Activated T-helper 2 cell treated with anti-CD3 and anti-CD28 coated beads, Interferon-gamma antibody, Interleukin-2, Interleukin-4, amounts not matched to agents 10 μg/mL and 5 μg/mL and 100 μg/mL, durations not matched to agents 14 hours and 24 hours and 36 hours (primary cell): ENCODE results near the gene C22orf39. TPM values are rescaled to one million over a fixed set of nuclear protein-coding genes. Genes with fewer than 3 reads are reported as not detected.

Experiments used
- DNase-seq: peaks from one replicate; pipeline ENCODE4 v3.0.0; 2021; ENCODE audit warnings: low spot score
- H3K27ac Mint-ChIP-seq: one replicate; pipeline ENCODE4 v1.8.0; 2021; ENCODE audit warnings: mixed read lengths
- H3K27me3 Mint-ChIP-seq: one replicate; pipeline ENCODE4 v1.8.0; 2021; ENCODE audit warnings: low read depth, mixed read lengths
- H3K36me3 Mint-ChIP-seq: one replicate; pipeline ENCODE4 v1.8.0; 2021; ENCODE audit warnings: low read depth, mixed read lengths
- H3K4me1 Mint-ChIP-seq: one replicate; pipeline ENCODE4 v1.8.0; 2021; ENCODE audit warnings: low read depth, mixed read lengths
- H3K4me3 Mint-ChIP-seq: one replicate; pipeline ENCODE4 v1.8.0; 2021; ENCODE audit warnings: low read depth, mild to moderate bottlenecking, moderate library complexity, mixed read lengths
- H3K9me3 Mint-ChIP-seq: one replicate; pipeline ENCODE4 v1.8.0; 2021; ENCODE audit warnings: mixed read lengths
- intact Hi-C: fragments of 100-400 bp; cut with micrococcal nuclease; formaldehyde crosslinking; loops from one replicate; pipeline ENCODE4 v1.15.1; 2023
- total RNA-seq: library from RNA; stranded (reverse); gene quantifications from 2 replicates; pipeline ENCODE4 v1.2.3, GENCODE V29; 2022

C22orf39 gene
- total RNA-seq, 1 donor from 2014 or later: 26.9 TPM

GRCh38 chr22:19470010-19470409 lies 22.5 kb upstream of the C22orf39 start:
- H3K27me3 Mint-ChIP-seq: no peaks in the 10 kb centered on the region
- no peak overlapping the region for H3K27ac Mint-ChIP-seq
- intact Hi-C loops: loop anchor here (10.0 kb wide), 1 partner anchor 325 kb away; the partner anchor contains the start of gene ESS2
- H3K9me3 Mint-ChIP-seq: no peaks in the 10 kb centered on the region
- no peaks in the 10 kb centered on the region for H3K4me1 Mint-ChIP-seq
- H3K36me3 Mint-ChIP-seq: peaks cover 84% of the 10 kb centered on the region
- H3K4me3 Mint-ChIP-seq: no peak overlapping the region
- no peak for DNase-seq

GRCh38 chr22:19469421-19469820 lies 21.9 kb upstream of the C22orf39 start:
- DNase-seq: no peak
- no peaks in the 10 kb centered on the region for H3K4me1 Mint-ChIP-seq
- H3K36me3 Mint-ChIP-seq: peaks cover 87% of the 10 kb centered on the region
- no peaks in the 10 kb centered on the region for H3K9me3 Mint-ChIP-seq
- no peaks in the 10 kb centered on the region for H3K27me3 Mint-ChIP-seq
- intact Hi-C loops: no loop called here
- H3K4me3 Mint-ChIP-seq: no peak overlapping the region
- H3K27ac Mint-ChIP-seq: no peak overlapping the region

GRCh38 chr22:19467912-19468311 lies 20.4 kb upstream of the C22orf39 start:
- Mint-ChIP-seq H3K36me3 (peaks cover 84% of the 10 kb centered on the region), H3K9me3 (no peaks in the 10 kb centered on the region), H3K27me3 (no peaks in the 10 kb centered on the region), H3K4me3 (no peak overlapping the region), H3K27ac (no peak overlapping the region), H3K4me1 (no peaks in the 10 kb centered on the region)
- no peak for DNase-seq
- intact Hi-C loops: no loop called here

GRCh38 chr22:19466848-19467752 lies 19.6 kb upstream of the C22orf39 start:
- Mint-ChIP-seq H3K4me1 (no peaks in the 10 kb centered on the region), H3K4me3 (no peak overlapping the region), H3K27me3 (no peaks in the 10 kb centered on the region), H3K36me3 (peaks cover 79% of the 10 kb centered on the region), H3K9me3 (no peaks in the 10 kb centered on the region), H3K27ac (no peak overlapping the region)
- intact Hi-C loops: no loop called here
- DNase-seq: no peak

- peaks cover 76% of the 10 kb centered on the region for H3K36me3 Mint-ChIP-seq
- no peak for DNase-seq
- no peak overlapping the region for H3K4me3 Mint-ChIP-seq
- H3K9me3 Mint-ChIP-seq: no peaks in the 10 kb centered on the region
- H3K27ac Mint-ChIP-seq: no peak overlapping the region
- H3K27me3 Mint-ChIP-seq: no peaks in the 10 kb centered on the region
- H3K4me1 Mint-ChIP-seq: no peaks in the 10 kb centered on the region
- intact Hi-C loops: no loop called here
Measured at GRCh38 chr22:19466126-19466716, 18.7 kb upstream of the C22orf39 start.

GRCh38 chr22:19464975-19465374 lies 17.5 kb upstream of the C22orf39 start:
- Mint-ChIP-seq H3K9me3 (no peaks in the 10 kb centered on the region), H3K4me3 (no peak overlapping the region), H3K36me3 (peaks cover 75% of the 10 kb centered on the region), H3K4me1 (no peaks in the 10 kb centered on the region), H3K27ac (peak overlapping the region; percentile 2), H3K27me3 (no peaks in the 10 kb centered on the region)
- intact Hi-C loops: no loop called here
- DNase-seq: no peak

GRCh38 chr22:19464546-19464945 lies 17.0 kb upstream of the C22orf39 start:
- H3K4me3 Mint-ChIP-seq: no peak overlapping the region
- no peak for DNase-seq
- no peaks in the 10 kb centered on the region for H3K27me3 Mint-ChIP-seq
- H3K27ac Mint-ChIP-seq: peak overlapping the region; percentile 2
- H3K36me3 Mint-ChIP-seq: peaks cover 73% of the 10 kb centered on the region
- no peaks in the 10 kb centered on the region for H3K9me3 Mint-ChIP-seq
- H3K4me1 Mint-ChIP-seq: no peaks in the 10 kb centered on the region
- intact Hi-C loops: no loop called here

- Mint-ChIP-seq H3K9me3 (no peaks in the 10 kb centered on the region), H3K27me3 (no peaks in the 10 kb centered on the region), H3K4me3 (no peak overlapping the region), H3K4me1 (no peaks in the 10 kb centered on the region), H3K36me3 (peaks cover 66% of the 10 kb centered on the region), H3K27ac (no peak overlapping the region)
- DNase-seq: no peak
- intact Hi-C loops: no loop called here
Measured at GRCh38 chr22:19463491-19464469, 16.3 kb upstream of the C22orf39 start.

GRCh38 chr22:19463008-19463407 lies 15.5 kb upstream of the C22orf39 start:
- no peaks in the 10 kb centered on the region for H3K4me1 Mint-ChIP-seq
- DNase-seq: no peak
- H3K36me3 Mint-ChIP-seq: peaks cover 61% of the 10 kb centered on the region
- intact Hi-C loops: no loop called here
- H3K4me3 Mint-ChIP-seq: no peak overlapping the region
- H3K27me3 Mint-ChIP-seq: no peaks in the 10 kb centered on the region
- H3K27ac Mint-ChIP-seq: no peak overlapping the region
- no peaks in the 10 kb centered on the region for H3K9me3 Mint-ChIP-seq

GRCh38 chr22:19461506-19461905 lies 14.0 kb upstream of the C22orf39 start:
- intact Hi-C loops: no loop called here
- DNase-seq: no peak
- no peaks in the 10 kb centered on the region for H3K9me3 Mint-ChIP-seq
- H3K4me3 Mint-ChIP-seq: no peak overlapping the region
- H3K4me1 Mint-ChIP-seq: no peaks in the 10 kb centered on the region
- H3K27ac Mint-ChIP-seq: no peak overlapping the region
- peaks cover 57% of the 10 kb centered on the region for H3K36me3 Mint-ChIP-seq
- H3K27me3 Mint-ChIP-seq: no peaks in the 10 kb centered on the region

GRCh38 chr22:19460036-19460435 lies 12.5 kb upstream of the C22orf39 start:
- Mint-ChIP-seq H3K9me3 (no peaks in the 10 kb centered on the region), H3K4me1 (peaks cover 4% of the 10 kb centered on the region), H3K27me3 (no peaks in the 10 kb centered on the region), H3K4me3 (no peak overlapping the region), H3K36me3 (peaks cover 62% of the 10 kb centered on the region), H3K27ac (no peak overlapping the region)
- no peak for DNase-seq
- intact Hi-C loops: no loop called here

- intact Hi-C loops: no loop called here
- no peak overlapping the region for H3K4me3 Mint-ChIP-seq
- no peak overlapping the region for H3K27ac Mint-ChIP-seq
- H3K4me1 Mint-ChIP-seq: peaks cover 7% of the 10 kb centered on the region
- DNase-seq: no peak
- no peaks in the 10 kb centered on the region for H3K9me3 Mint-ChIP-seq
- no peaks in the 10 kb centered on the region for H3K27me3 Mint-ChIP-seq
- H3K36me3 Mint-ChIP-seq: peaks cover 65% of the 10 kb centered on the region
Measured at GRCh38 chr22:19457828-19458428, 10.4 kb upstream of the C22orf39 start.
